Measurements from ENCODE around the gene DEDD. TPM values are rescaled to one million over a fixed set of nuclear protein-coding genes. Genes with fewer than 3 reads are reported as not detected.

The DEDD gene
- total and polyA plus RNA-seq, 2 of the 13 experiments (the other 11 are each of a cell fraction or from before 2014, with no cell fraction given) = 12.6 to 27.8 TPM

DNA sequence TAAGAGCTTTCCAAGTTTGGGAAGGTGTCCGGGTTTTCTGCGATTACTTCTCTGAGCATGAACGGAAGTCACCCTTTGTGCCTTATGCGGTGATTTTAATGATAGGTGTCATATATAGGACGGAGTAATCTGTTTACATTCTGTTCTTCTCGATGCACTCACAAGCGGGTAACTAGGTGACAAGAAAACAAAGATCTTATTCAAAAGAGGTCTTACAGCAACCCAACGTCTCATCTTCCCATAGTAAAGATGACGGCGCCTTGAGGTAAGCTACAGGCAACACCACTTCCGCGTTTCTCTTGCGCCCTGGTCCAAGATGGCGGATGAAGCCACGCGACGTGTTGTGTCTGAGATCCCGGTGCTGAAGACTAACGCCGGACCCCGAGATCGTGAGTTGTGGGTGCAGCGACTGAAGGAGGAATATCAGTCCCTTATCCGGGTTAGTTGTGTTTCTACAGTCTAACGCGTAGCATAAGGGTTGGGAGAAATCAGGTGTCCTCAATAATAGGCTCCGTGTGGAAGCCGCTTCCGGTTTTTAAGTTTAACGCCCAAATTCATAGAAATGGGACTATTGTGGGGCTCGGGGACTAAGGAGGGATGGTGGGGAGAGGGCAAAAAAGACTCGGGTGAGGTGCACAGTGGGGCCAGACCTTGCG, 21.3 kb upstream of the DEDD start, which contains the start of gene UFC1 (continued):
- TF ChIP-seq, protein P1, sequence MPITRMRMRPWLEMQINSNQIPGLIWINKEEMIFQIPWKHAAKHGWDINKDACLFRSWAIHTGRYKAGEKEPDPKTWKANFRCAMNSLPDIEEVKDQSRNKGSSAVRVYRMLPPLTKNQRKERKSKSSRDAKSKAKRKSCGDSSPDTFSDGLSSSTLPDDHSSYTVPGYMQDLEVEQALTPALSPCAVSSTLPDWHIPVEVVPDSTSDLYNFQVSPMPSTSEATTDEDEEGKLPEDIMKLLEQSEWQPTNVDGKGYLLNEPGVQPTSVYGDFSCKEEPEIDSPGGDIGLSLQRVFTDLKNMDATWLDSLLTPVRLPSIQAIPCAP (CRISPR knock-in tag; IDR thresholded peaks at IDR 0.05; ENCODE audit: low read depth) = no peak
- TF ChIP-seq KMT2A (CRISPR knock-in tag; IDR thresholded peaks at IDR 0.05) (peak; percentile 59; the same call in 1 of the 2 replicates), FOXK2 (IDR thresholded peaks at IDR 0.05) (0 out of 2 replicates have a peak, but pooled peaks have one; percentile 20), ZKSCAN5 (CRISPR knock-in tag; IDR thresholded peaks at IDR 0.05) (no peak), KAT7 (CRISPR knock-in tag; IDR thresholded peaks at IDR 0.05; ENCODE audit: borderline replicate concordance) (no peak), NFATC3 (CRISPR knock-in tag; IDR thresholded peaks at IDR 0.05) (no peak), ZNF431 (CRISPR knock-in tag; IDR thresholded peaks at IDR 0.05; ENCODE audit: borderline replicate concordance, low read depth) (no peak), ZNF446 (CRISPR knock-in tag; IDR thresholded peaks at IDR 0.05) (0 out of 2 replicates have a peak, but pooled peaks have one; percentile 49), ZNF777 (CRISPR knock-in tag; IDR thresholded peaks at IDR 0.05) (no peak), THAP11 (CRISPR knock-in tag; IDR thresholded peaks at IDR 0.05) (peak; percentile 87), CHCHD3 (CRISPR knock-in tag; IDR thresholded peaks at IDR 0.05) (no peak), SSRP1 (CRISPR knock-in tag; IDR thresholded peaks at IDR 0.05) (no peak), BHLHE40 (IDR thresholded peaks at IDR 0.05; ENCODE audit: low read length) (no peak), ARNT2 (CRISPR knock-in tag; IDR thresholded peaks at IDR 0.05; ENCODE audit: low read depth) (peak; percentile 77; the same call in 1 of the 2 replicates), ZFX (CRISPR knock-in tag; IDR thresholded peaks at IDR 0.05; ENCODE audit: low read depth) (no peak)
- TF ChIP-seq, protein P2, sequence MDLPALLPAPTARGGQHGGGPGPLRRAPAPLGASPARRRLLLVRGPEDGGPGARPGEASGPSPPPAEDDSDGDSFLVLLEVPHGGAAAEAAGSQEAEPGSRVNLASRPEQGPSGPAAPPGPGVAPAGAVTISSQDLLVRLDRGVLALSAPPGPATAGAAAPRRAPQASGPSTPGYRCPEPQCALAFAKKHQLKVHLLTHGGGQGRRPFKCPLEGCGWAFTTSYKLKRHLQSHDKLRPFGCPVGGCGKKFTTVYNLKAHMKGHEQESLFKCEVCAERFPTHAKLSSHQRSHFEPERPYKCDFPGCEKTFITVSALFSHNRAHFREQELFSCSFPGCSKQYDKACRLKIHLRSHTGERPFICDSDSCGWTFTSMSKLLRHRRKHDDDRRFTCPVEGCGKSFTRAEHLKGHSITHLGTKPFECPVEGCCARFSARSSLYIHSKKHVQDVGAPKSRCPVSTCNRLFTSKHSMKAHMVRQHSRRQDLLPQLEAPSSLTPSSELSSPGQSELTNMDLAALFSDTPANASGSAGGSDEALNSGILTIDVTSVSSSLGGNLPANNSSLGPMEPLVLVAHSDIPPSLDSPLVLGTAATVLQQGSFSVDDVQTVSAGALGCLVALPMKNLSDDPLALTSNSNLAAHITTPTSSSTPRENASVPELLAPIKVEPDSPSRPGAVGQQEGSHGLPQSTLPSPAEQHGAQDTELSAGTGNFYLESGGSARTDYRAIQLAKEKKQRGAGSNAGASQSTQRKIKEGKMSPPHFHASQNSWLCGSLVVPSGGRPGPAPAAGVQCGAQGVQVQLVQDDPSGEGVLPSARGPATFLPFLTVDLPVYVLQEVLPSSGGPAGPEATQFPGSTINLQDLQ (CRISPR knock-in tag; IDR thresholded peaks at IDR 0.05) = peak; percentile 62; the same call in 1 of the 2 replicates
- TF ChIP-seq, protein P3, sequence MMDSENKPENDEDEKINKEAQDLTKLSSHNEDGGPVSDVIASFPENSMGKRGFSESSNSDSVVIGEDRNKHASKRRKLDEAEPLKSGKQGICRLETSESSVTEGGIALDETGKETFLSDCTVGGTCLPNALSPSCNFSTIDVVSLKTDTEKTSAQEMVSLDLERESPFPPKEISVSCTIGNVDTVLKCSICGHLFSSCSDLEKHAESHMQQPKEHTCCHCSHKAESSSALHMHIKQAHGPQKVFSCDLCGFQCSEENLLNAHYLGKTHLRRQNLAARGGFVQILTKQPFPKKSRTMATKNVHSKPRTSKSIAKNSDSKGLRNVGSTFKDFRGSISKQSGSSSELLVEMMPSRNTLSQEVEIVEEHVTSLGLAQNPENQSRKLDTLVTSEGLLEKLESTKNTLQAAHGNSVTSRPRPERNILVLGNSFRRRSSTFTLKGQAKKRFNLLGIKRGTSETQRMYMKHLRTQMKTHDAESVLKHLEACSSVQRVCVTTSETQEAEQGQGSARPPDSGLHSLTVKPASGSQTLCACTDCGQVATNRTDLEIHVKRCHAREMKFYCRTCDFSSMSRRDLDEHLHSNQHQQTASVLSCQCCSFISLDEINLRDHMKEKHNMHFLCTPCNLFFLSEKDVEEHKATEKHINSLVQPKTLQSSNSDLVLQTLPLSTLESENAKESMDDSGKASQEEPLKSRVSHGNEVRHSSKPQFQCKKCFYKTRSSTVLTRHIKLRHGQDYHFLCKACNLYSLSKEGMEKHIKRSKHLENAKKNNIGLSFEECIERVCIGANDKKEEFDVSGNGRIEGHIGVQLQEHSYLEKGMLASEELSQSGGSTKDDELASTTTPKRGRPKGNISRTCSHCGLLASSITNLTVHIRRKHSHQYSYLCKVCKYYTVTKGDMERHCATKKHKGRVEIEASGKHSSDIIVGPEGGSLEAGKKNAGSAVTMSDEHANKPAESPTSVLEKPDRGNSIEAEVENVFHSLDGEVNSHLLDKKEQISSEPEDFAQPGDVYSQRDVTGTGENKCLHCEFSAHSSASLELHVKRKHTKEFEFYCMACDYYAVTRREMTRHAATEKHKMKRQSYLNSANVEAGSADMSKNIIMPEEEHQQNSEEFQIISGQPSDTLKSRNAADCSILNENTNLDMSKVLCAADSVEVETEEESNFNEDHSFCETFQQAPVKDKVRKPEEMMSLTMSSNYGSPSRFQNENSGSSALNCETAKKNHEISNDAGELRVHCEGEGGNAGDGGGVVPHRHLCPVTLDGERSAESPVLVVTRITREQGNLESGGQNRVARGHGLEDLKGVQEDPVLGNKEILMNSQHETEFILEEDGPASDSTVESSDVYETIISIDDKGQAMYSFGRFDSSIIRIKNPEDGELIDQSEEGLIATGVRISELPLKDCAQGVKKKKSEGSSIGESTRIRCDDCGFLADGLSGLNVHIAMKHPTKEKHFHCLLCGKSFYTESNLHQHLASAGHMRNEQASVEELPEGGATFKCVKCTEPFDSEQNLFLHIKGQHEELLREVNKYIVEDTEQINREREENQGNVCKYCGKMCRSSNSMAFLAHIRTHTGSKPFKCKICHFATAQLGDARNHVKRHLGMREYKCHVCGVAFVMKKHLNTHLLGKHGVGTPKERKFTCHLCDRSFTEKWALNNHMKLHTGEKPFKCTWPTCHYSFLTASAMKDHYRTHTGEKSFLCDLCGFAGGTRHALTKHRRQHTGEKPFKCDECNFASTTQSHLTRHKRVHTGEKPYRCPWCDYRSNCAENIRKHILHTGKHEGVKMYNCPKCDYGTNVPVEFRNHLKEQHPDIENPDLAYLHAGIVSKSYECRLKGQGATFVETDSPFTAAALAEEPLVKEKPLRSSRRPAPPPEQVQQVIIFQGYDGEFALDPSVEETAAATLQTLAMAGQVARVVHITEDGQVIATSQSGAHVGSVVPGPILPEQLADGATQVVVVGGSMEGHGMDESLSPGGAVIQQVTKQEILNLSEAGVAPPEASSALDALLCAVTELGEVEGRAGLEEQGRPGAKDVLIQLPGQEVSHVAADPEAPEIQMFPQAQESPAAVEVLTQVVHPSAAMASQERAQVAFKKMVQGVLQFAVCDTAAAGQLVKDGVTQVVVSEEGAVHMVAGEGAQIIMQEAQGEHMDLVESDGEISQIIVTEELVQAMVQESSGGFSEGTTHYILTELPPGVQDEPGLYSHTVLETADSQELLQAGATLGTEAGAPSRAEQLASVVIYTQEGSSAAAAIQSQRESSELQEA (CRISPR knock-in tag; IDR thresholded peaks at IDR 0.05; ENCODE audit: not compliant biosample characterization) = no peak

Data from HepG2 (cell line).